HEK293 (cell line): ENCODE data around the gene TECR.

Experiments used
- KLF10 ChIP-seq: fragments of 450-650 bp; IDR thresholded peaks from 2 replicates; pipeline ENCODE4 v1.5.1; 2018; ENCODE audit warnings: missing biosample characterization, mild to moderate bottlenecking, missing genetic modification characterization
- MEIS1 ChIP-seq: sonication (generic); formaldehyde crosslinking; IDR thresholded peaks from 2 replicates; pipeline ENCODE4 v1.8.1; 2022; ENCODE audit warnings: missing genetic modification reagents, mild to moderate bottlenecking, borderline replicate concordance
- TCF7L2 ChIP-seq: IDR thresholded peaks from 2 replicates; pipeline ENCODE4 v1.6.1; 2011; ENCODE audit warnings: low read depth, mild to moderate bottlenecking, inconsistent platforms, low read length, moderate library complexity, borderline replicate concordance
- ZNF132 ChIP-seq: fragments of 450-650 bp; formaldehyde crosslinking; IDR thresholded peaks from 2 replicates; pipeline ENCODE4 v1.5.1; 2017; ENCODE audit warnings: missing biosample characterization, missing genetic modification characterization, borderline replicate concordance
- ZNF146 ChIP-seq: fragments of 450-650 bp; formaldehyde crosslinking; IDR thresholded peaks from 2 replicates; pipeline ENCODE4 v1.5.1; 2016; ENCODE audit warnings: missing biosample characterization, missing genetic modification characterization
- ZNF324 ChIP-seq: fragments of 450-650 bp; formaldehyde crosslinking; IDR thresholded peaks from 2 replicates; pipeline ENCODE4 v1.5.1; 2016; ENCODE audit warnings: missing biosample characterization, missing genetic modification characterization
- ZNF37A ChIP-seq: fragments of 450-650 bp; IDR thresholded peaks from 2 replicates; pipeline ENCODE4 v1.5.1; 2018; ENCODE audit warnings: missing biosample characterization, missing genetic modification characterization
- ZNF404 ChIP-seq: fragments of 450-650 bp; formaldehyde crosslinking; IDR thresholded peaks from 2 replicates; pipeline ENCODE4 v1.5.1; 2017; ENCODE audit warnings: missing biosample characterization, missing genetic modification characterization
- ZNF654 ChIP-seq: fragments of 450-650 bp; formaldehyde crosslinking; IDR thresholded peaks from 2 replicates; pipeline ENCODE4 v1.5.1; 2016; ENCODE audit warnings: low read depth, missing biosample characterization, missing genetic modification characterization
- ZNF677 ChIP-seq: fragments of 450-650 bp; IDR thresholded peaks from 2 replicates; pipeline ENCODE4 v1.5.0; 2018; ENCODE audit warnings: missing biosample characterization, mild to moderate bottlenecking, missing genetic modification characterization, moderate library complexity
- ZNF785 ChIP-seq: fragments of 450-650 bp; formaldehyde crosslinking; IDR thresholded peaks from 2 replicates; pipeline ENCODE4 v1.5.1; 2016; ENCODE audit warnings: missing biosample characterization, missing genetic modification characterization
- ZNF830 ChIP-seq: fragments of 450-650 bp; IDR thresholded peaks from 2 replicates; pipeline ENCODE4 v1.5.0; 2018; ENCODE audit warnings: missing biosample characterization, missing genetic modification characterization, low read depth, mild to moderate bottlenecking, moderate library complexity
- ZSCAN23 ChIP-seq: fragments of 450-650 bp; formaldehyde crosslinking; IDR thresholded peaks from 2 replicates; pipeline ENCODE4 v1.5.1; 2016; ENCODE audit warnings: missing biosample characterization, missing genetic modification characterization
- ZXDB ChIP-seq: fragments of 450-650 bp; formaldehyde crosslinking; IDR thresholded peaks from 2 replicates; pipeline ENCODE4 v1.5.1; 2016; ENCODE audit warnings: missing biosample characterization, missing genetic modification characterization
- TF ChIP-seq, protein P1 (sequence below): fragments of 450-650 bp; formaldehyde crosslinking; optimal IDR thresholded peaks from 2 replicates; pipeline ENCODE3; 2016; ENCODE audit warnings: missing biosample characterization, mild to moderate bottlenecking, missing genetic modification characterization
- TF ChIP-seq, protein P2 (sequence below): fragments of 450-650 bp; formaldehyde crosslinking; IDR thresholded peaks from 2 replicates; pipeline ENCODE4 v1.5.1; 2016; ENCODE audit warnings: missing biosample characterization, missing genetic modification characterization
- TF ChIP-seq, protein P3 (sequence below): fragments of 450-650 bp; formaldehyde crosslinking; IDR thresholded peaks from 2 replicates; pipeline ENCODE4 v1.5.1; 2016; ENCODE audit warnings: missing biosample characterization, missing genetic modification characterization
- TF ChIP-seq, protein P4 (sequence below): IDR thresholded peaks from 2 replicates; pipeline ENCODE4 v1.6.1; 2011; ENCODE audit warnings: mild to moderate bottlenecking, low read depth, low read length, borderline replicate concordance
- TF ChIP-seq, protein P5 (sequence below): fragments of 450-650 bp; formaldehyde crosslinking; conservative IDR thresholded peaks from 2 replicates; pipeline ENCODE4 v1.5.1; 2016; ENCODE audit warnings: low read depth, missing biosample characterization, missing genetic modification characterization
- TF ChIP-seq, protein P6 (sequence below): fragments of 450-650 bp; formaldehyde crosslinking; IDR thresholded peaks from 2 replicates; pipeline ENCODE4 v1.5.1; 2017; ENCODE audit warnings: missing biosample characterization, missing genetic modification characterization
- TF ChIP-seq, protein P7 (sequence below): fragments of 450-650 bp; formaldehyde crosslinking; conservative IDR thresholded peaks from 2 replicates; pipeline ENCODE4 v1.5.1; 2016; ENCODE audit warnings: low read depth, missing biosample characterization, missing genetic modification characterization

Gene TECR

DNA sequence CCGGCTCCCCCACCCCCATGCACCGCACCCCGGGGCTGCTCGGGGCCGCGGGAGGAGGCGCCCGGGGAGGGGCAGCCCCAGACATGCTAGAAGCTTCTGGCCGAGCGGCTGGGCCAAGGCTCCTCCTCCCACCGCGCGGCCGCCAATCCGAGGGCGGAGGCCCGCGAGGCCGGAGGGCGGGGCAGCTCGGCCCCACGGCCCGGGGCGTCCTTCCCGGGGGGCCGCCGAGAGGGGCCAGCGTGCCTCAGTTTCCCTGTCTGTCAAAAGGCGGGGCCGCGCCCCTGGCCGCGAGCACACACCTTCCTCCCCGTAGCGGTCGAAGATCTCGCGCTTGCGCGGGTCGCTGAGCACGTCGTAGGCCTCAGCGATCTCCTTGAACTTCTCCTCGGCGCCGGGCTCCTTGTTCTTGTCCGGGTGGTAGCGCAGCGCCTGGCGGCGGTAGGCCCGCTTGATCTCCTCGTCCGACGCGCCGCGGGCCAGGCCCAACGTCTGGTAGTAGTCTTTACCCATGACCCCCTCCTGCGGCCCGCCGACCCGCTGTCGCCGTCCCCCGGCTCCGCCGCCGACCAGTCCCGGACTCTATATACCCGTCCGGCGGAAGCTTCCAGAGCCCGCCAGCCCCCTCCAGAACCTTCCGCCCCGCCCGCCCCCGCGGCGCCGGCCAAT, 11.4 kb upstream of the TECR start, which contains the start of gene DNAJB1 (continued):
- TF ChIP-seq ZNF830 (tag by site-specific recombination), result no peak
- TF ChIP-seq ZNF785 (tag by site-specific recombination), result no peak
- TF ChIP-seq KLF10, result peak; percentile 40
- TF ChIP-seq, protein P1, sequence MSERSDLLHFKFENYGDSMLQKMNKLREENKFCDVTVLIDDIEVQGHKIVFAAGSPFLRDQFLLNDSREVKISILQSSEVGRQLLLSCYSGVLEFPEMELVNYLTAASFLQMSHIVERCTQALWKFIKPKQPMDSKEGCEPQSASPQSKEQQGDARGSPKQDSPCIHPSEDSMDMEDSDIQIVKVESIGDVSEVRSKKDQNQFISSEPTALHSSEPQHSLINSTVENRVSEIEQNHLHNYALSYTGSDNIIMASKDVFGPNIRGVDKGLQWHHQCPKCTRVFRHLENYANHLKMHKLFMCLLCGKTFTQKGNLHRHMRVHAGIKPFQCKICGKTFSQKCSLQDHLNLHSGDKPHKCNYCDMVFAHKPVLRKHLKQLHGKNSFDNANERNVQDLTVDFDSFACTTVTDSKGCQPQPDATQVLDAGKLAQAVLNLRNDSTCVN (tag by site-specific recombination), result peak; percentile 79
- TF ChIP-seq, protein P2, sequence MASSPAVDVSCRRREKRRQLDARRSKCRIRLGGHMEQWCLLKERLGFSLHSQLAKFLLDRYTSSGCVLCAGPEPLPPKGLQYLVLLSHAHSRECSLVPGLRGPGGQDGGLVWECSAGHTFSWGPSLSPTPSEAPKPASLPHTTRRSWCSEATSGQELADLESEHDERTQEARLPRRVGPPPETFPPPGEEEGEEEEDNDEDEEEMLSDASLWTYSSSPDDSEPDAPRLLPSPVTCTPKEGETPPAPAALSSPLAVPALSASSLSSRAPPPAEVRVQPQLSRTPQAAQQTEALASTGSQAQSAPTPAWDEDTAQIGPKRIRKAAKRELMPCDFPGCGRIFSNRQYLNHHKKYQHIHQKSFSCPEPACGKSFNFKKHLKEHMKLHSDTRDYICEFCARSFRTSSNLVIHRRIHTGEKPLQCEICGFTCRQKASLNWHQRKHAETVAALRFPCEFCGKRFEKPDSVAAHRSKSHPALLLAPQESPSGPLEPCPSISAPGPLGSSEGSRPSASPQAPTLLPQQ (tag by site-specific recombination), result peak; percentile 39
- peak; percentile 81 for TF ChIP-seq ZXDB (tag by site-specific recombination)
- TF ChIP-seq, protein P3, sequence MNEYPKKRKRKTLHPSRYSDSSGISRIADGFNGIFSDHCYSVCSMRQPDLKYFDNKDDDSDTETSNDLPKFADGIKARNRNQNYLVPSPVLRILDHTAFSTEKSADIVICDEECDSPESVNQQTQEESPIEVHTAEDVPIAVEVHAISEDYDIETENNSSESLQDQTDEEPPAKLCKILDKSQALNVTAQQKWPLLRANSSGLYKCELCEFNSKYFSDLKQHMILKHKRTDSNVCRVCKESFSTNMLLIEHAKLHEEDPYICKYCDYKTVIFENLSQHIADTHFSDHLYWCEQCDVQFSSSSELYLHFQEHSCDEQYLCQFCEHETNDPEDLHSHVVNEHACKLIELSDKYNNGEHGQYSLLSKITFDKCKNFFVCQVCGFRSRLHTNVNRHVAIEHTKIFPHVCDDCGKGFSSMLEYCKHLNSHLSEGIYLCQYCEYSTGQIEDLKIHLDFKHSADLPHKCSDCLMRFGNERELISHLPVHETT (tag by site-specific recombination), result 0 out of 2 replicates have a peak, but pooled peaks have one; percentile 42
- peak; percentile 35; the same call in 1 of the 2 replicates for TF ChIP-seq ZNF146 (tag by site-specific recombination)
- TF ChIP-seq ZNF324 (tag by site-specific recombination), result peak; percentile 84
- peak; percentile 54; the same call in 1 of the 2 replicates for TF ChIP-seq ZNF37A (tag by site-specific recombination)
- no peak for TF ChIP-seq ZNF132 (tag by site-specific recombination)
- TF ChIP-seq, protein P4, sequence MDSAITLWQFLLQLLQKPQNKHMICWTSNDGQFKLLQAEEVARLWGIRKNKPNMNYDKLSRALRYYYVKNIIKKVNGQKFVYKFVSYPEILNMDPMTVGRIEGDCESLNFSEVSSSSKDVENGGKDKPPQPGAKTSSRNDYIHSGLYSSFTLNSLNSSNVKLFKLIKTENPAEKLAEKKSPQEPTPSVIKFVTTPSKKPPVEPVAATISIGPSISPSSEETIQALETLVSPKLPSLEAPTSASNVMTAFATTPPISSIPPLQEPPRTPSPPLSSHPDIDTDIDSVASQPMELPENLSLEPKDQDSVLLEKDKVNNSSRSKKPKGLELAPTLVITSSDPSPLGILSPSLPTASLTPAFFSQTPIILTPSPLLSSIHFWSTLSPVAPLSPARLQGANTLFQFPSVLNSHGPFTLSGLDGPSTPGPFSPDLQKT, result 0 out of 2 replicates have a peak, but pooled peaks have one; percentile 64
- TF ChIP-seq, protein P5, sequence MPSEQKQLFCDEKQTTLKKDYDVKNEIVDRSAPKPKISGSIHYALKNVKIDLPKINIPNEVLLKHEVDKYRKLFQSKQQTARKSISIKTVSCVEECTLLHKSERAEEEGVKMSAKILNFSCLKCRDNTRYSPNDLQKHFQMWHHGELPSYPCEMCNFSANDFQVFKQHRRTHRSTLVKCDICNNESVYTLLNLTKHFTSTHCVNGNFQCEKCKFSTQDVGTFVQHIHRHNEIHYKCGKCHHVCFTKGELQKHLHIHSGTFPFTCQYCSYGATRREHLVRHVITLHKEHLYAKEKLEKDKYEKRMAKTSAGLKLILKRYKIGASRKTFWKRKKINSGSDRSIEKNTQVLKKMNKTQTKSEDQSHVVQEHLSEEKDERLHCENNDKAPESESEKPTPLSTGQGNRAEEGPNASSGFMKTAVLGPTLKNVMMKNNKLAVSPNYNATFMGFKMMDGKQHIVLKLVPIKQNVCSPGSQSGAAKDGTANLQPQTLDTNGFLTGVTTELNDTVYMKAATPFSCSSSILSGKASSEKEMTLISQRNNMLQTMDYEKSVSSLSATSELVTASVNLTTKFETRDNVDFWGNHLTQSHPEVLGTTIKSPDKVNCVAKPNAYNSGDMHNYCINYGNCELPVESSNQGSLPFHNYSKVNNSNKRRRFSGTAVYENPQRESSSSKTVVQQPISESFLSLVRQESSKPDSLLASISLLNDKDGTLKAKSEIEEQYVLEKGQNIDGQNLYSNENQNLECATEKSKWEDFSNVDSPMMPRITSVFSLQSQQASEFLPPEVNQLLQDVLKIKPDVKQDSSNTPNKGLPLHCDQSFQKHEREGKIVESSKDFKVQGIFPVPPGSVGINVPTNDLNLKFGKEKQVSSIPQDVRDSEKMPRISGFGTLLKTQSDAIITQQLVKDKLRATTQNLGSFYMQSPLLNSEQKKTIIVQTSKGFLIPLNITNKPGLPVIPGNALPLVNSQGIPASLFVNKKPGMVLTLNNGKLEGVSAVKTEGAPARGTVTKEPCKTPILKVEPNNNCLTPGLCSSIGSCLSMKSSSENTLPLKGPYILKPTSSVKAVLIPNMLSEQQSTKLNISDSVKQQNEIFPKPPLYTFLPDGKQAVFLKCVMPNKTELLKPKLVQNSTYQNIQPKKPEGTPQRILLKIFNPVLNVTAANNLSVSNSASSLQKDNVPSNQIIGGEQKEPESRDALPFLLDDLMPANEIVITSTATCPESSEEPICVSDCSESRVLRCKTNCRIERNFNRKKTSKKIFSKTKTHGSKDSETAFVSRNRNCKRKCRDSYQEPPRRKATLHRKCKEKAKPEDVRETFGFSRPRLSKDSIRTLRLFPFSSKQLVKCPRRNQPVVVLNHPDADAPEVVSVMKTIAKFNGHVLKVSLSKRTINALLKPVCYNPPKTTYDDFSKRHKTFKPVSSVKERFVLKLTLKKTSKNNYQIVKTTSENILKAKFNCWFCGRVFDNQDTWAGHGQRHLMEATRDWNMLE (tag by site-specific recombination), result no peak
- no peak for TF ChIP-seq MEIS1 (CRISPR knock-in tag)
- TF ChIP-seq ZNF654 (tag by site-specific recombination), result no peak
- no peak for TF ChIP-seq ZNF404 (tag by site-specific recombination)
- TF ChIP-seq ZNF677 (tag by site-specific recombination), result 0 out of 2 replicates have a peak, but pooled peaks have one; percentile 8
- TF ChIP-seq, protein P6, sequence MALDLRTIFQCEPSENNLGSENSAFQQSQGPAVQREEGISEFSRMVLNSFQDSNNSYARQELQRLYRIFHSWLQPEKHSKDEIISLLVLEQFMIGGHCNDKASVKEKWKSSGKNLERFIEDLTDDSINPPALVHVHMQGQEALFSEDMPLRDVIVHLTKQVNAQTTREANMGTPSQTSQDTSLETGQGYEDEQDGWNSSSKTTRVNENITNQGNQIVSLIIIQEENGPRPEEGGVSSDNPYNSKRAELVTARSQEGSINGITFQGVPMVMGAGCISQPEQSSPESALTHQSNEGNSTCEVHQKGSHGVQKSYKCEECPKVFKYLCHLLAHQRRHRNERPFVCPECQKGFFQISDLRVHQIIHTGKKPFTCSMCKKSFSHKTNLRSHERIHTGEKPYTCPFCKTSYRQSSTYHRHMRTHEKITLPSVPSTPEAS (tag by site-specific recombination), result no peak
- peak; percentile 57; the same call in 1 of the 2 replicates for TF ChIP-seq ZSCAN23
- no peak for TF ChIP-seq TCF7L2
- TF ChIP-seq, protein P7, sequence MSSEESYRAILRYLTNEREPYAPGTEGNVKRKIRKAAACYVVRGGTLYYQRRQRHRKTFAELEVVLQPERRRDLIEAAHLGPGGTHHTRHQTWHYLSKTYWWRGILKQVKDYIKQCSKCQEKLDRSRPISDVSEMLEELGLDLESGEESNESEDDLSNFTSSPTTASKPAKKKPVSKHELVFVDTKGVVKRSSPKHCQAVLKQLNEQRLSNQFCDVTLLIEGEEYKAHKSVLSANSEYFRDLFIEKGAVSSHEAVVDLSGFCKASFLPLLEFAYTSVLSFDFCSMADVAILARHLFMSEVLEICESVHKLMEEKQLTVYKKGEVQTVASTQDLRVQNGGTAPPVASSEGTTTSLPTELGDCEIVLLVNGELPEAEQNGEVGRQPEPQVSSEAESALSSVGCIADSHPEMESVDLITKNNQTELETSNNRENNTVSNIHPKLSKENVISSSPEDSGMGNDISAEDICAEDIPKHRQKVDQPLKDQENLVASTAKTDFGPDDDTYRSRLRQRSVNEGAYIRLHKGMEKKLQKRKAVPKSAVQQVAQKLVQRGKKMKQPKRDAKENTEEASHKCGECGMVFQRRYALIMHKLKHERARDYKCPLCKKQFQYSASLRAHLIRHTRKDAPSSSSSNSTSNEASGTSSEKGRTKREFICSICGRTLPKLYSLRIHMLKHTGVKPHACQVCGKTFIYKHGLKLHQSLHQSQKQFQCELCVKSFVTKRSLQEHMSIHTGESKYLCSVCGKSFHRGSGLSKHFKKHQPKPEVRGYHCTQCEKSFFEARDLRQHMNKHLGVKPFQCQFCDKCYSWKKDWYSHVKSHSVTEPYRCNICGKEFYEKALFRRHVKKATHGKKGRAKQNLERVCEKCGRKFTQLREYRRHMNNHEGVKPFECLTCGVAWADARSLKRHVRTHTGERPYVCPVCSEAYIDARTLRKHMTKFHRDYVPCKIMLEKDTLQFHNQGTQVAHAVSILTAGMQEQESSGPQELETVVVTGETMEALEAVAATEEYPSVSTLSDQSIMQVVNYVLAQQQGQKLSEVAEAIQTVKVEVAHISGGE, result peak; percentile 75; the same call in 1 of the 2 replicates
